HG03439 (cell line): ENCODE results near the gene MED31.
A peak's percentile ranks its signal among the peaks of the same experiment; 100 is the strongest.
"Not testable (repeated sequence)": the region's sequence is repeated elsewhere in the genome, so short reads cannot be mapped to it uniquely, and the experiment has no call there.

ENCODE experiments used
- ATAC-seq: cut with Tn5 transposase; IDR thresholded peaks from one replicate; pipeline ENCODE4 v1.9.1; 2021; ENCODE audit warnings: mild to moderate bottlenecking, moderate library complexity; ENCODE audit not compliant: unreplicated experiment

MED31 gene

GRCh38 chr17:6677946-6678345 is 26.5 kb upstream of the MED31 start:
- ATAC-seq = no peak

DNA sequence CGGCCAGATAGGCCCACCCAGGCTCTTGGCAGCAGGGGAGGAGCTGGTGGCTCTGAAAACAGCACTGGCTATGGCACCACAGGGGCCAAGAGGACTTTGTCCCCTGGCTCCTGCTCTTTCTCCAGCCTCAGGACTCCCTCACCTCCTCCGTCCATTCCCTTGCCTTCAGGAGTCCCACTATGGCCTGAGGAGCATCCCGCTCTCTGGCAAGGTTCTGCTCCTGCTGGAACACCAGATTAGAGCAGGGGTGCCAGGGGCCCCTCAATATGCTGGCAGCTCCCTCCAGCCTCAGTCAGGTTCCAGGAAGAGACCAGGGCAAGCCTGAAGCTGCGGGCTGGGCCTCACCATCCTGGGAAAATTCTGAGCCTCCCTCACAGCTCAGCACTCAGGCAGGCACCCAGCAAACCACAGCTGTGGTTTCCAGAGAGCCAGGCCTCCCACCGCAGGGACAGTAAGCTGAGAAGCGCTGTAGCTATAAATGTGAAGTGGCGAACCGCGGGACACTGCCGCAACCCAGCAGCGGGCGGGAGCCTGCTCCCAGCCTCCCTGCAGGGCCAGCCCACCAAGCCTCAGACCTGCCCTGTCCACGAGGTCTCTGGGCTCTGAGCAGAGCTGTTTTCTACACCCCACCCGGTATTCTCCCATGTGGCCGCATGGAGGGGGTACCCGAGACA is 25.9 kb upstream of the MED31 start:
- no peak for ATAC-seq

DNA sequence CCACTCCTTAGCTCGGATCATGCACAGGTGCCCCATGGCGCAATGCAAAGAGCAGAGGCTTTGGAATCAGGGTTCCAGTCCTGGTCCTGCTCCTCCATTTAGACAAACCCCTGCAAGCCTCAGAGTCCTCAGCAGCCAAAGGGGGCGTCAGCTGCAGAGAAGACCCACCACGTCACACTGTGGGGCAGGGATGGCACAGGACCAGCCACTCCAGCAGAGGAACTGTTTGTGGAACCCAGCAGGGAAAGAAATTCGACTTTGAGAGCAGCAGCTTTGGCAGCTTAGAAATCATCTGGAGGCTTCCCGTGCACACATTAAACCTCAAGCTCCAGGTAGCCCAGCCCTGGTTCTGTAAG is 25.4 kb upstream of the MED31 start:
- ATAC-seq = no peak

GRCh38 chr17:6675201-6675825 is 23.9 kb upstream of the MED31 start:
- ATAC-seq = no peak

DNA sequence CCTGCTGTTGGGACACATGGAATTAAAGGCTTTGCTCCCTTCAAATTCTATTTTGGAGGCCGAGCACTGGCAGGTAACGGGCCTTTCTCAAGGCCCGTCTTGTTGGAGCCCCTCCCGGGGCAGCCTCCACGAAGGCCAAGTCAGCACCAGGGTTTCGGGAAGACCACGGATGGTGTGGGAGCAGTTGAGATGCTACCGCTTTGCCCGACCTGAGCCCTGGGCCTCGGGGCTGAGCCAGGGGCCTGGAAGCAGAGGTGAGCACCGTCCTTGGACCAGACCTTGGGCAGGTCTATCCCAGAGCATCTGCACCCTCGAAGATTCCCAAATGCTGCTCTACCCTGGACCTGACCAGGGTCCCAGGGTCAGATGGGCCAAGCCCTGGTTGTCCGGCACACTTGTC is 23.2 kb upstream of the MED31 start:
- no peak for ATAC-seq

DNA sequence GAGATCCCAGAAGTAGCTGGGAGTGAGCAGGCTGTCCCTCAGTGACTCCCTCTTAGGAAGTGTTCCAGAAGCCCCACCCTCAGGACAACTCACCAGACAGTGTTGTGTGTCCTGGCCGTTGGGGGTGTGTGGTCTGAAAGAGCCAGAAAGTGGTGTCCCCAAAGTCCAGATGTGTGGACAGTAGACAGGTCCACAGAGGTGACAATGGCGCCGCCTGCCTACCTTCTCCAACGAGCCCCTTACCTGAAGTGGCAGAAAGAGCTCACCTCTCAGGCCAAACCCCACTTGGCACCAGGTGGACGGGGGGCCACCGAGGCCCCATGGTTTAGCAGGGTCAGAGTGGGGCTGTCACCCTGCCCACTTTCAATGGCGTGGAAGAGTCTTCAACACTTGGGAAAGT is 20.0 kb upstream of the MED31 start:
- no peak for ATAC-seq

GRCh38 chr17:6670999-6671398 is 19.6 kb upstream of the MED31 start:
- ATAC-seq = no peak

DNA sequence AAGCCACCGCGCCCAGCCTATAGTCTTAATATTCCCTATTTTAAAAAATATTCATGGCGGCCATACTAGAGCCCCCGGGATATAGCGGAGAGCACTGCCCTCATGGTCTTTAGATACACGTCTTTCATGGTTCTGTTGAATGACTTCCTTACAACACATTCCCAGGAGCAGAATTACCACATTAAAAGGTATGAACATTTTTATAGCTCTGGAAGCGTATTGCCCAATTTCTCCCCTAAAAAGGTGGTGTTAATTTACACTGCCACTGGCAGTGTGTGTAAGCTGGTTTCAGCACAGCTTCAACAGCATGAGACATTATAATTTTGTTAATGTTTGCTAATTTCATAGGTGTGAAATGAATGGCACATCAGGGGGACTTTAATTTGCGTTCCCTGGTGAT is 19.2 kb upstream of the MED31 start:
- ATAC-seq = no peak

- no peak for ATAC-seq
Measured at GRCh38 chr17:6669479-6670212, 18.2 kb upstream of the MED31 start.

- ATAC-seq = no peak
Measured at GRCh38 chr17:6668727-6669425, 17.5 kb upstream of the MED31 start.

DNA sequence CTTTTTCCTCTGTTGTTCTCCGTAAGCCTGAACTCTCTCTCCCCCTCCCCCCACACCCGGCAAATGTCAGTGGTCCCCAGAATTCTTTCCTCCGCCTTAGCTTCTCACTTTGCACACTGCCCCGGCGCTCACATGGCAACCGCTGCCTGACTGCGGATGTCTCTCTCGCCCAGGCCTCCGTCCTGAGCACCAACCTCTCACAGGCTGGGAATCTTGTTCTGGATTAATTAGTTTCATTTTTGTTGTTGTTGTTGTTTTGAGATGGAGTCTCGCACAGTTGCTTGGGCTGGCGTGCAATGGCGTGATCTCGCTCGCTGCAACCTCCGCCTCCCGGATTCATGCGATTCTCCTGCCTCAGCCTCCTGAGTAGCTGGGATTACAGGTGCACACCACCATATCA is 16.8 kb upstream of the MED31 start:
- ATAC-seq = no peak

DNA sequence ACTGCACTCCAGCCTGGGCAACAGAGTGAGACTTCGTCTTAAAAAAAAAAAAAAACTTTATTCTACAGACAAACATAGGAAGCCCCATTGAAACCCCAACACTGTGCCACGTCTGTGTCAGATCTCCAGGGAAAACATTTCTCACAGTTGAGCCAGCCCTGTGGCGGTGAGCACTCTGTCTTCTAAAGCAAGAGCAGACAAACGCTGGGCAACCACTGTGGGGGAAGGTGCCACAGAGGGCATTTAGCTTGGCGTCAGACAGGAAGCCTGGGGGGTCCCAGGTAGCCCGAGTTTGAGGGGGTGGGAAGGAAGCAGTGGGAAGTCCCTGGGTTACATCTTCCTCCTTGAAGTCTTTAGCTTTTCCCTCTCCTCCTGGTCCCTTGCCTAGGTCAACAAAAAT is 16.1 kb upstream of the MED31 start:
- ATAC-seq = no peak

GRCh38 chr17:6666557-6666956 is 15.2 kb upstream of the MED31 start:
- no peak for ATAC-seq

- no peak for ATAC-seq
Measured at GRCh38 chr17:6666077-6666521, 14.7 kb upstream of the MED31 start.

DNA sequence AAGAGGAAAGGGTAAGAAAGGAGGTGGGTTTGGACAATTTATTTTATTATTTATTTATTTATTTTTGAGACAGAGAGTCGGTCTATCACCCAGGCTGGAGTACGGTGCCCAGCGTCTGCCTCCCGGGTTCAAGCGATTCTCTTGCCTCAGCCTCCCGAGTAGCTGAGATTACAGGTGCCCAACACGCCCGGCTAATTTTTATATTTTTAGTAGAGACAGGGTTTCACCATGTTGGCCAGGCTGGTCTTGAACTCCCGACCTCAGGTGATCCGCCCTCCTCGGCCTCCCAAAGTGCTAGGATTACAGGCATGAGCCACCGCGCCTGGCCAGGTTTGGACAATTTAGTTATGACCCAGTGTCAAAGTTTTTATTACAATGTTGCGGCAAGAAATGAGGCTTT is 11.8 kb upstream of the MED31 start:
- ATAC-seq = not testable (repeated sequence)

- ATAC-seq = no peak
Measured at GRCh38 chr17:6661464-6661848, 10.1 kb upstream of the MED31 start.

DNA sequence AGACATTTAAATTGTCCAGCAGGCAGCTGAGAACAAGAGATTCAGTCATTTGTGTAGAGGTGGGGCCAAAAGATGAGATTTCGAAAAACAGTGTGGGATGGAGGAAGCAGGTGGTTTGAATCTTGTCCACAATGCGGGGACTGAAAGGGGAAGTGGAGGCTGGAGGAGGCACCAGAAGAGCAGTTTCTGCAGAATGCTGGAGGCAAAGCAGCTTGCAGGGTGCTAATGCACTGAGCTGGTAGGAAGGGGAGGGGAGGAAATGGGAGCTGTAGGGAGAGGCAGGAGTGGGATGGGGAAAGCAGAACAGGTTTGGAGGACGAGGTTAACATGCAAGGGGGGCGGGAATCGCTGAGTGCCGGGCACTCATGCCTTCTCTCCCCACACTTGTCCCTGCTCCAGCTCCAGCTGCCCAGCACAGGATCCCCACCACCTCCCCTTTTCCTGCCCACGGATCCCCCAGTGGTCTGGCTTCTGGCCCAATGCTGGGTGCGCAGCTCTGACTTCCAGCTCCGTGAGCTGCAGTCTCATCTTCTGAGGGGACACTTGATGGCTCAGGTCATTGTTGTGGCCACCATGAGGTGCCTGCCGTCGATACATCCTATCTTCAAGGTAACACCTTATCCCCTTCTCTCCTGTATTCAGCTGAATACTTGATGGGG is 9.5 kb upstream of the MED31 start:
- ATAC-seq = peak; percentile 57

DNA sequence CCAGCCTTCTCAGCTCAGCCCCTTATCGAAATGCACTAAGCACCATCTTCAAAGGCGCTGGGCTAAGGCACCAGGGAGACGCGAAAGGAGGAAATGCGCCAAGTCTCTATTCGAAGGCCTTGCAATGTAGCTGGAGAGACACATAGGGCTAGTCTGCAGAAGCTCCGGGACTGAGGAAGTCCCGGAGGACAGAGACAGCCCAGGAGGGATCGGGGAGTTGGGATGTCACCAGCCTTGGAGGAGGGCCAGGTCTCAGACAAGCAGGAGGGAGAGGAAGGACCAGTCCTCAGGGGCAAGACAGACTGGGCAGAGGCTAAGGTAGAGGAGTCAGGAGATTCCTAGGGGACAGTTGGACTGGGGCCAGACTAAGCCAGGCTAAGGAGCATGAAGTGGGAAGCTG is 8.7 kb upstream of the MED31 start:
- ATAC-seq = no peak

DNA sequence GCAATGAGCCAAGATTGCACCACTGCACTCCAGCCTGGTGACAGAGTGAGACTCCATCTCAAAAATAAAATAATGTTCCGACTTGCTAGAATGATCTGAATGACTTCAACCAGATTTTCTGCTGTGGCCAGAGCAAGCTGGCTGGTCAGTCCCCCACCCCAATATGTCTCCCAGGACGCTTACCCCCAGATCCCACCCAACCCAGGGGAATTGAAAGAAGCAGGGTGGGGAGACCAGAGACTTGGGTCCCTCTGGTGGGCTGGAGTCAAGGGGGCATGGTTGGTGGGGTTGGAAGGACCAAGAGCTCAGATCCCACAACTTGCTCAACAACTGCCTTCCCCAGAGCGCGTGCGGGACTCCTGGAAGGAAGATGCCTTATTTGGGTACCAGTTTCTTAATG is 7.0 kb upstream of the MED31 start:
- not testable (repeated sequence) for ATAC-seq

DNA sequence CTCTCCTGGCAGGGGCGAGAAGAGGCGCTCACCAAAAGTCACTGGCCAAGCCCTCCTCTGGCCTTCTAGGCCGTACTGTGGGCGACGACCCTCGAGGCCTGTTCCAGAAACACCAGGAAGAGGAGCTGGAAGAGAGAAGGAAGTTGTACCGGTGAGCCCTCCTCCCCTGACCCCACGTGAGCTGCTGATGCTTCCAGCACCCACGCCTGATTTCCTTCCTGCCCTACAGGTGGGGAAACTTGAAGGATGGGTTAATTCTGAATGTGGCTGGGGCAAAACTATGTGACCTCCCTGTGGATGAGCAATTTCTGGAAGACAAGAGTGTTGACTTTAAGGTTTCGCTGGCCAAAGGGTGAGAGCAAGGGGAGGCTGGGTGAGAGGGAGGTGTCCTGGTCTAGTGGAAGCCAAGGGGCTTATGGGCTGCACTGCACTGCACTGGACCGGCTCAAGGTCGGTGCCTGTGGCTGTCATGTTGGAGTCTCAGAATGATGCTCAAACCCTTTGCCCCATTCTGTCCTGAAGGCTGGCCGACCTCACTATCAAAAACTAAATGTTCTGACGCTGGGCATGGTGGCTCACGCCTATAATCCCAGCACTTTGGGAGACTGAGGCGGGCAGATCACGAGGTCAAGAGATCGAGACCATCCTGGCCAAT is 6.4 kb upstream of the MED31 start:
- ATAC-seq = no peak
